Erythroblast (primary cell): ENCODE data around the gene MRPS22.

Experiments used
- GATA1 ChIP-seq: IDR thresholded peaks from 2 replicates; pipeline ENCODE4 v1.6.1; 2011; ENCODE audit warnings: low read depth, mild to moderate bottlenecking, control low read depth, low read length, moderate library complexity
- POLR2A ChIP-seq: IDR thresholded peaks from 2 replicates; pipeline ENCODE4 v1.6.1; 2011; ENCODE audit warnings: mild to moderate bottlenecking, low read length

DNA sequence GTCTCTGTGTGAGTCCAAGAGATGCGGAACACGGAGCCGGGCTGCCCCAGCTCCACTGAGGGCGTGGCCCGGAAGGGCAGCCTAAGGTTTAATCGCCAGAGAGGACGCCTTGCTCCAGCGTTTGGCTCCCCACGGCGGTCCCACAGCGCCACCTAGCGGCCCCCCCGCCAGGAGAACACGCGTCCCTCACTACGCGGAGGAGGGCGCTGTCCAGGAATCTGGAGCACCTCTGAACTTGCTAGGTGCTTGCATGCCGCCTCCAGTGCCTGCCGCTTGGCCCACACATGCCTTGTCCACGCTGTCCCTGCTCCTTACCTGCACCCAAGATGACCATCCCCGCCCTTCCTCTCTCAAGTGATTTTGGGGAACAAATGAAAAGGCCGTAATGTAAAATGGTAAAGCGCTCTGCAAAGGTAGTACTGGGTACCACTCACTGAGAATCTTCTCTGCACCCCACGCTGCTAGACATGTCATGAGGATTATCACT lies 14.4 kb upstream of the MRPS22 start:
- TF ChIP-seq POLR2A (no peak), GATA1 (no peak)
